HEK293 (cell line): ENCODE results near the gene ZNF780B.

Source experiments
- CTCF ChIA-PET: fragments of 350-600 bp; formaldehyde crosslinking; extraction: SDS; loops from one replicate; lab custom pipeline; 2021; ENCODE audit warnings: antibody characterized with exemption; lab: Yijun Ruan, JAX
- POLR2A ChIA-PET: fragments of 300-600 bp; formaldehyde crosslinking; extraction: SDS; loops from one replicate; lab custom pipeline; 2020; ENCODE audit warnings: antibody characterized with exemption, inconsistent platforms; lab: Yijun Ruan, JAX
- H3K27ac ChIP-seq: fragments of 200-500 bp; sonication (Bioruptor generic); 2 replicates; pipeline ENCODE4 v1.5.1; 2014; ENCODE audit warnings: low read depth, low read length, control low read depth, inconsistent platforms; ENCODE audit errors: extremely low read depth
- H3K36me3 ChIP-seq, 2 experiments: fragments of 200-500 bp in 1 of 2; sonication (Bioruptor generic) in 1 of 2; 1 replicate in 1 of 2; 2 replicates in 1 of 2; pipeline ENCODE4 v1.5.1; 2014 to 2017; ENCODE audit warnings: inconsistent platforms in 2 of 2, low read length in 2 of 2; ENCODE audit not compliant: control insufficient read depth in 2 of 2, insufficient read depth in 1 of 2
- H3K4me1 ChIP-seq: fragments of 200-500 bp; sonication (Bioruptor generic); 2 replicates; pipeline ENCODE4 v1.5.1; 2014; ENCODE audit warnings: mild to moderate bottlenecking, low read length, inconsistent platforms; ENCODE audit not compliant: control insufficient read depth, insufficient read depth
- H3K4me3 ChIP-seq: 2 replicates; pipeline ENCODE4 v1.5.1; 2011; ENCODE audit warnings: low read depth, mild to moderate bottlenecking, control low read depth, low read length, moderate library complexity
- H3K9me3 ChIP-seq: fragments of 200-500 bp; sonication (Bioruptor generic); 2 replicates; pipeline ENCODE4 v1.5.1; 2014; ENCODE audit warnings: low read depth, low read length, inconsistent platforms; ENCODE audit not compliant: control insufficient read depth, insufficient read depth
- BCL11A ChIP-seq: fragments of 450-650 bp; formaldehyde crosslinking; IDR thresholded peaks from 2 replicates; pipeline ENCODE4 v1.5.1; 2016; ENCODE audit warnings: low read depth, missing biosample characterization, missing genetic modification characterization
- BCL11B ChIP-seq: fragments of 450-650 bp; formaldehyde crosslinking; IDR thresholded peaks from 2 replicates; pipeline ENCODE4 v1.5.1; 2016; ENCODE audit warnings: low read depth, missing biosample characterization, missing genetic modification characterization
- MZF1 ChIP-seq: fragments of 450-650 bp; formaldehyde crosslinking; IDR thresholded peaks from 2 replicates; pipeline ENCODE4 v1.5.1; 2017; ENCODE audit warnings: missing biosample characterization, missing genetic modification characterization, borderline replicate concordance
- SETDB1 ChIP-seq: IDR thresholded peaks from one replicate; pipeline ENCODE4 v1.6.1; 2017; ENCODE audit warnings: mild to moderate bottlenecking, low read length, moderate library complexity, mixed read lengths; ENCODE audit not compliant: insufficient read length
- ZBTB17 ChIP-seq: fragments of 450-650 bp; formaldehyde crosslinking; IDR thresholded peaks from 2 replicates; pipeline ENCODE4 v1.5.1; 2016; ENCODE audit warnings: missing biosample characterization, missing genetic modification characterization
- ZBTB7A ChIP-seq: fragments of 450-650 bp; formaldehyde crosslinking; IDR thresholded peaks from 2 replicates; pipeline ENCODE4 v1.5.1; 2016; ENCODE audit warnings: low read depth, missing biosample characterization, missing genetic modification characterization
- ZNF16 ChIP-seq: fragments of 450-650 bp; formaldehyde crosslinking; IDR thresholded peaks from 2 replicates; pipeline ENCODE4 v1.5.1; 2016; ENCODE audit warnings: low read depth, missing biosample characterization, missing genetic modification characterization
- ZNF175 ChIP-seq: fragments of 450-650 bp; formaldehyde crosslinking; IDR thresholded peaks from 2 replicates; pipeline ENCODE4 v1.5.1; 2016; ENCODE audit warnings: missing biosample characterization, missing genetic modification characterization
- ZNF266 ChIP-seq: fragments of 450-650 bp; formaldehyde crosslinking; IDR thresholded peaks from 2 replicates; pipeline ENCODE4 v1.5.1; 2016; ENCODE audit warnings: missing biosample characterization, missing genetic modification characterization, low read depth
- ZNF280D ChIP-seq: fragments of 450-650 bp; formaldehyde crosslinking; IDR thresholded peaks from 2 replicates; pipeline ENCODE4 v1.5.1; 2016; ENCODE audit warnings: missing biosample characterization, missing genetic modification characterization
- ZNF362 ChIP-seq: fragments of 450-650 bp; formaldehyde crosslinking; IDR thresholded peaks from 2 replicates; pipeline ENCODE4 v1.5.1; 2016; ENCODE audit warnings: missing biosample characterization, missing genetic modification characterization
- ZNF423 ChIP-seq: fragments of 450-650 bp; formaldehyde crosslinking; IDR thresholded peaks from 2 replicates; pipeline ENCODE4 v1.5.1; 2016; ENCODE audit warnings: missing biosample characterization, missing genetic modification characterization
- ZNF510 ChIP-seq: fragments of 450-650 bp; formaldehyde crosslinking; IDR thresholded peaks from 2 replicates; pipeline ENCODE4 v1.5.1; 2018; ENCODE audit warnings: mild to moderate bottlenecking, missing genetic modification characterization, missing biosample characterization; ENCODE audit not compliant: insufficient replicate concordance
- ZNF558 ChIP-seq: fragments of 450-650 bp; formaldehyde crosslinking; IDR thresholded peaks from 2 replicates; pipeline ENCODE4 v1.5.1; 2016; ENCODE audit warnings: missing biosample characterization, missing genetic modification characterization
- ZNF623 ChIP-seq: fragments of 450-650 bp; formaldehyde crosslinking; IDR thresholded peaks from 2 replicates; pipeline ENCODE4 v1.5.1; 2016; ENCODE audit warnings: missing biosample characterization, missing genetic modification characterization
- ZSCAN16 ChIP-seq: fragments of 450-650 bp; formaldehyde crosslinking; IDR thresholded peaks from 2 replicates; pipeline ENCODE4 v1.5.1; 2016; ENCODE audit warnings: missing biosample characterization, missing genetic modification characterization
- TF ChIP-seq, protein P1 (sequence below): fragments of 450-650 bp; formaldehyde crosslinking; IDR thresholded peaks from 2 replicates; pipeline ENCODE4 v1.5.1; 2016; ENCODE audit warnings: missing biosample characterization, missing genetic modification characterization
- TF ChIP-seq, protein P2 (sequence below): fragments of 450-650 bp; formaldehyde crosslinking; IDR thresholded peaks from 2 replicates; pipeline ENCODE4 v1.5.1; 2016; ENCODE audit warnings: missing biosample characterization, missing genetic modification characterization

ZNF780B gene

GRCh38 chr19:39986643-39987042 lies 69.4 kb downstream of the ZNF780B start:
- TF ChIP-seq ZNF362 (tag by site-specific recombination): no peak
- peak; percentile 56 for TF ChIP-seq ZNF280D (tag by site-specific recombination)
- TF ChIP-seq, protein P1, sequence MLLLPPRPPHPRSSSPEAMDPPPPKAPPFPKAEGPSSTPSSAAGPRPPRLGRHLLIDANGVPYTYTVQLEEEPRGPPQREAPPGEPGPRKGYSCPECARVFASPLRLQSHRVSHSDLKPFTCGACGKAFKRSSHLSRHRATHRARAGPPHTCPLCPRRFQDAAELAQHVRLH (tag by site-specific recombination): 0 out of 2 replicates have a peak, but pooled peaks have one; percentile 12
- TF ChIP-seq ZNF16 (tag by site-specific recombination): no peak
- TF ChIP-seq ZNF266 (tag by site-specific recombination): no peak
- TF ChIP-seq SETDB1: peak; percentile 56
- TF ChIP-seq ZNF558: 0 out of 2 replicates have a peak, but pooled peaks have one; percentile 12
- 0 out of 2 replicates have a peak, but pooled peaks have one; percentile 22 for TF ChIP-seq MZF1 (tag by site-specific recombination)
- peak; percentile 3 for TF ChIP-seq ZNF510
- peaks cover 34% of the 10 kb centered on the region for H3K9me3 ChIP-seq
- no peak overlapping the region for H3K27ac ChIP-seq
- ChIA-PET CTCF (interaction anchor here (0.6 to 2.0 kb wide), 2 partner anchors 16 to 72 kb away, joined by 3 to 9 read pairs; partner anchors contain the start of gene PSMC4), POLR2A (interaction anchor here (2.3 to 4.1 kb wide), 2 partner anchors 9 to 16 kb away, joined by 8 to 20 read pairs; partner anchors contain the start of genes PSMC4 and ZNF546)
- H3K4me1 ChIP-seq: no peaks in the 10 kb centered on the region; the same call in 1 of the 2 replicates
- peaks cover 22 to 43% of the 10 kb centered on the region in 2 experiments for H3K36me3 ChIP-seq
- H3K4me3 ChIP-seq: no peak overlapping the region

DNA sequence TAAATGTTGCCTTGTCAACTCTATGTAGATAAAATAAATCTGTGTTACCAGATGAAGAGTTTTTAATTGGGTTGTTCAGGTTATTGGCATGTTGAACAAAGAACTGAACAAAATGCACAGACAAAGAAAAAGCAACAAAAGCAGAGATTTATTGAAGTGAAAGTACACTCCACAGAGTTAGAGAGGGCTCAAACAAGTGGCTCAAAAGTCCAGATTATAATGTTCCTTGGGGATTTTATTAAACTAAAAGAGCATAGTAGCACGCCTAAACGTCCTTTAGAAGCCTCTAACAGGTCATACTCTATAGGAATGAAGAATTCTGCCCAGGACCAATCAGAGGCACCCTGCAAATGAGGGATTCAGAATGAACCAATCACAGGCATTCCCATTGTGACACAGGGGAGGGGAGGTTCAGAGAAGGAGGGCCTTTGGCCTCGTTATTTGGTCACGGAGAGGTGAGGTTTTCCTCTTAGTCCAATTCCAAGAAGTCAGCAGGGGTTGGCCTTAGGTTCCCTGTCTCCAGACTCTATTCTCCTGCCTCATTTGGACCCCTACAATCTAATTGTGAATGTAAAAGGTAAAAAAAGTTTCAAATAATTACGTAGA lies 72.2 kb downstream of the ZNF780B start:
- Histone ChIP-seq H3K4me1 (no peaks in the 10 kb centered on the region), H3K4me3 (no peak overlapping the region), H3K9me3 (peaks cover 31% of the 10 kb centered on the region), H3K36me3 (peaks cover 51 to 60% of the 10 kb centered on the region in 2 experiments)
- CTCF ChIA-PET: interaction anchor here (0.7 to 1.0 kb wide), 2 partner anchors 13 to 14 kb away, joined by 3 read pairs; partner anchors contain the start of gene PSMC4
- POLR2A ChIA-PET: interaction anchor here (0.7 to 4.1 kb wide), 2 partner anchors 14 to 17 kb away, joined by 4 to 20 read pairs; partner anchors contain the start of gene PSMC4
- TF ChIP-seq, protein P2, sequence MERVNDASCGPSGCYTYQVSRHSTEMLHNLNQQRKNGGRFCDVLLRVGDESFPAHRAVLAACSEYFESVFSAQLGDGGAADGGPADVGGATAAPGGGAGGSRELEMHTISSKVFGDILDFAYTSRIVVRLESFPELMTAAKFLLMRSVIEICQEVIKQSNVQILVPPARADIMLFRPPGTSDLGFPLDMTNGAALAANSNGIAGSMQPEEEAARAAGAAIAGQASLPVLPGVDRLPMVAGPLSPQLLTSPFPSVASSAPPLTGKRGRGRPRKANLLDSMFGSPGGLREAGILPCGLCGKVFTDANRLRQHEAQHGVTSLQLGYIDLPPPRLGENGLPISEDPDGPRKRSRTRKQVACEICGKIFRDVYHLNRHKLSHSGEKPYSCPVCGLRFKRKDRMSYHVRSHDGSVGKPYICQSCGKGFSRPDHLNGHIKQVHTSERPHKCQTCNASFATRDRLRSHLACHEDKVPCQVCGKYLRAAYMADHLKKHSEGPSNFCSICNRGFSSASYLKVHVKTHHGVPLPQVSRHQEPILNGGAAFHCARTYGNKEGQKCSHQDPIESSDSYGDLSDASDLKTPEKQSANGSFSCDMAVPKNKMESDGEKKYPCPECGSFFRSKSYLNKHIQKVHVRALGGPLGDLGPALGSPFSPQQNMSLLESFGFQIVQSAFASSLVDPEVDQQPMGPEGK (tag by site-specific recombination): no peak
- TF ChIP-seq ZNF510: no peak
- TF ChIP-seq ZBTB7A: no peak
- TF ChIP-seq ZBTB17 (tag by site-specific recombination): no peak
- TF ChIP-seq ZNF423 (tag by site-specific recombination): no peak
- TF ChIP-seq ZNF623: no peak
- TF ChIP-seq ZSCAN16 (tag by site-specific recombination): no peak
- TF ChIP-seq BCL11B (tag by site-specific recombination): no peak
- no peak for TF ChIP-seq BCL11A
- no peak for TF ChIP-seq ZNF175
- TF ChIP-seq, all 188 proteins: peak for 0
- H3K27ac ChIP-seq: no peak overlapping the region
